B cell (primary cell): ENCODE measurements around the gene WASF1. TPM values are rescaled to one million over a fixed set of nuclear protein-coding genes. Genes with fewer than 3 reads are reported as not detected.

ENCODE experiments used
- polyA plus RNA-seq: library from polyadenylated mRNA; depleted of rRNA; stranded (reverse); fragments of >200 nt; gene quantifications from 2 replicates; pipeline ENCODE4 v1.2.3, GENCODE V29; 2012
- total RNA-seq, 2 donors: library from RNA; stranded (reverse); fragments of 120-200 nt in 1 of 2; gene quantifications; 1 replicate in 1 of 2; 2 replicates in 1 of 2; pipeline versions ENCODE4 v1.2.3 to v1.2.4, GENCODE V29; 2013 to 2022

WASF1 gene
- total and polyA plus RNA-seq, 2 donors (not counting 1 experiment from before 2014, with no cell fraction given), result 8.6 to 10.8 TPM

Other genes starting within 250 kb of the WASF1 start
- gene GPR6, start 201.4 kb downstream of the WASF1 start, total RNA-seq, result not detected in 2 replicates
- gene GPR6, start 201.4 kb downstream of the WASF1 start, polyA plus RNA-seq, result not detected in 2 replicates
- 52.4 and 59.8 TPM in 2 replicates for gene CDC40, start 757 bp upstream of the WASF1 start, total RNA-seq
- gene CDC40, start 757 bp upstream of the WASF1 start, polyA plus RNA-seq, result 12.7 and 19.3 TPM in 2 replicates
- not detected in 2 replicates for gene METTL24, start 178.7 kb upstream of the WASF1 start, total RNA-seq
- gene METTL24, start 178.7 kb upstream of the WASF1 start, polyA plus RNA-seq, result not detected in 2 replicates
- gene DDO, start 235.9 kb upstream of the WASF1 start, total RNA-seq, result not detected in 2 replicates
- not detected in 2 replicates for gene DDO, start 235.9 kb upstream of the WASF1 start, polyA plus RNA-seq